ENCODE data around the gene CITED1.

CITED1 gene

GRCh38 chrX:72308209-72308565, 2.5 kb upstream of the CITED1 start:
- no peak for DNase-seq

- no peak for DNase-seq
Observed at GRCh38 chrX:72307646-72308051, 1.9 kb upstream of the CITED1 start.

- DNase-seq = peak; percentile 76
Observed at GRCh38 chrX:72306851-72307645, 1.3 kb upstream of the CITED1 start.

- DNase-seq = no peak
Observed at GRCh38 chrX:72306085-72306801, 529 bp upstream of the CITED1 start.

GRCh38 chrX:72304877-72305276, 837 bp downstream of the CITED1 start:
- no peak for DNase-seq

- no peak for DNase-seq
Observed at GRCh38 chrX:72301781-72302180, 3.9 kb downstream of the CITED1 start.

GRCh38 chrX:72299891-72300630, 5.7 kb downstream of the CITED1 start:
- DNase-seq = no peak

- DNase-seq = no peak
Observed at GRCh38 chrX:72297953-72298730, 7.6 kb downstream of the CITED1 start.

- no peak for DNase-seq
Observed at GRCh38 chrX:72296991-72297390, 8.7 kb downstream of the CITED1 start.

- DNase-seq = no peak
Observed at GRCh38 chrX:72295745-72296144, 10.0 kb downstream of the CITED1 start.

- no peak for DNase-seq
Observed at GRCh38 chrX:72294497-72294896, 11.2 kb downstream of the CITED1 start.

GRCh38 chrX:72282302-72282701, 23.4 kb downstream of the CITED1 start:
- DNase-seq = no peak

- no peak for DNase-seq
Observed at GRCh38 chrX:72280321-72280845, 25.3 kb downstream of the CITED1 start.

- no peak for DNase-seq
Observed at GRCh38 chrX:72276478-72276953, 29.2 kb downstream of the CITED1 start.

- DNase-seq = no peak
Observed at GRCh38 chrX:72274526-72274925, 31.2 kb downstream of the CITED1 start.

GRCh38 chrX:72273718-72274117, 32.0 kb downstream of the CITED1 start:
- DNase-seq = no peak

- DNase-seq = no peak
Observed at GRCh38 chrX:72272868-72273267, 32.8 kb downstream of the CITED1 start.

GRCh38 chrX:72271812-72272211, 33.9 kb downstream of the CITED1 start:
- DNase-seq = no peak

- no peak for DNase-seq
Observed at GRCh38 chrX:72271091-72271788, 34.5 kb downstream of the CITED1 start.

GRCh38 chrX:72270316-72270866, 35.3 kb downstream of the CITED1 start:
- no peak for DNase-seq

GRCh38 chrX:72269671-72270251, 36.0 kb downstream of the CITED1 start:
- DNase-seq = no peak

All from NCI-H524 treated with DMSO at 0.1 percent for 48 hours (cell line).